Karpas-422 (cell line): ENCODE measurements around the gene MCCD1. TPM values are rescaled to one million over a fixed set of nuclear protein-coding genes. Genes with fewer than 3 reads are reported as not detected.

ENCODE experiments used
- DNase-seq: peaks from one replicate; pipeline ENCODE4 v3.0.0-alpha.2; 2015
- H2AFZ ChIP-seq: fragments of 200-600 bp; sonication (generic); 2 replicates; pipeline ENCODE4 v1.6.1; 2014; ENCODE audit warnings: antibody characterized with exemption, low read length, mixed read lengths
- H3K27ac ChIP-seq: fragments of 200-600 bp; sonication (generic); 2 replicates; pipeline ENCODE4 v1.5.1; 2014; ENCODE audit warnings: mild to moderate bottlenecking, low read length, moderate library complexity
- H3K27me3 ChIP-seq: fragments of 200-600 bp; sonication (generic); 2 replicates; pipeline ENCODE4 v1.6.1; 2014; ENCODE audit warnings: low read length, mixed read lengths
- H3K36me3 ChIP-seq: fragments of 200-600 bp; sonication (generic); 2 replicates; pipeline ENCODE4 v1.6.1; 2014; ENCODE audit warnings: low read length, mixed read lengths; ENCODE audit not compliant: insufficient read depth
- H3K4me1 ChIP-seq: fragments of 200-600 bp; sonication (generic); 2 replicates; pipeline ENCODE4 v1.6.1; 2014; ENCODE audit warnings: mild to moderate bottlenecking, low read length, mixed read lengths
- H3K4me2 ChIP-seq: fragments of 200-600 bp; sonication (generic); 2 replicates; pipeline ENCODE4 v1.6.1; 2014; ENCODE audit warnings: low read length, low read depth, mild to moderate bottlenecking; ENCODE audit not compliant: poor library complexity, severe bottlenecking
- H3K4me3 ChIP-seq: fragments of 200-600 bp; sonication (generic); 2 replicates; pipeline ENCODE4 v1.5.1; 2014; ENCODE audit warnings: mild to moderate bottlenecking, antibody characterized with exemption, low read length, mixed read lengths
- H3K79me2 ChIP-seq: fragments of 200-600 bp; sonication (generic); 2 replicates; pipeline ENCODE4 v1.6.1; 2014; ENCODE audit warnings: mild to moderate bottlenecking, low read length, mixed read lengths
- H3K9ac ChIP-seq: fragments of 200-600 bp; sonication (generic); 2 replicates; pipeline ENCODE4 v1.6.0; 2014; ENCODE audit warnings: low read length
- H3K9me2 ChIP-seq: fragments of 200-600 bp; sonication (generic), shearing (Covaris generic); replicated peaks from 2 replicates; pipeline ENCODE4 v1.6.0; 2014; ENCODE audit warnings: mild to moderate bottlenecking, low read length, moderate library complexity; ENCODE audit not compliant: insufficient read depth
- H3K9me3 ChIP-seq: fragments of 300-700, 200-600 bp; sonication (generic); 2 replicates; pipeline ENCODE4 v1.6.1; 2014; ENCODE audit warnings: low read length, mixed read lengths
- H4K20me1 ChIP-seq: fragments of 200-600 bp; sonication (generic); 2 replicates; pipeline ENCODE4 v1.6.1; 2014; ENCODE audit warnings: mild to moderate bottlenecking, antibody characterized with exemption, low read length, low read depth; ENCODE audit not compliant: insufficient read depth
- total RNA-seq: library from RNA; depleted of rRNA; stranded (reverse); fragments of >200 nt; shearing (Covaris generic); gene quantifications from 2 replicates; pipeline ENCODE4 v1.2.3, GENCODE V29; 2014; ENCODE audit warnings: low replicate concordance

Gene MCCD1
- total RNA-seq, 1 experiment from 2014 or later = not detected

- Histone ChIP-seq H3K4me1 (peaks cover under 1% of the 10 kb centered on the region; the same call in 1 of the 2 replicates), H3K4me3 (no peak overlapping the region), H3K9ac (no peak overlapping the region), H4K20me1 (peaks cover 45% of the 10 kb centered on the region), H3K4me2 (no peak overlapping the region), H3K36me3 (peaks cover 77% of the 10 kb centered on the region), H3K9me3 (no peaks in the 10 kb centered on the region), H3K79me2 (peaks cover 12% of the 10 kb centered on the region), H3K9me2 (no peaks in the 10 kb centered on the region), H2AFZ (no peak overlapping the region), H3K27ac (no peak overlapping the region), H3K27me3 (no peaks in the 10 kb centered on the region)
- DNase-seq = no peak
Measured at GRCh38 chr6:31533455-31533841, 4.7 kb downstream of the MCCD1 start.

DNA sequence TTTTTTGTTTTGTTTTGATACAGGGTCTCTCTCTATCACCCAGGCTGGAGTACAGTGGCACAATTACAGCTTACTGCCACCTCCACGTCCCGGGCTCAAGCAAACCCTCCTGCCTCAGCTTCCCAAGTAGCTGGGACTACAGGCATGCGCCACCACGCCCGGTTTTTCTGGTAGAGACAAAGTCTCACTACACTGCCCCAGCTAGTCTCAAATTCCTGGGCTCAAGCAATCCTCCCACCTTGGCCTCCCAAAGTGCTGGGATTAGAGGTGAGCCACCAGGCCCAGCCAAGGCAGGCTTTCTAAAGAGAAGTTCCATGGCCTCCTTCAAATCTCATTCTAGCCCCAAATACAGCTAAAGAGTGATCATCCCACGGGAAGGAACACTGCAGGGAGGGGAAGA is 5.2 kb downstream of the MCCD1 start:
- peaks cover 17% of the 10 kb centered on the region for H3K79me2 ChIP-seq
- H4K20me1 ChIP-seq = peaks cover 51% of the 10 kb centered on the region
- DNase-seq = no peak
- H3K9ac ChIP-seq = no peak overlapping the region
- H3K27me3 ChIP-seq = no peaks in the 10 kb centered on the region
- H3K27ac ChIP-seq = no peak overlapping the region
- H3K9me2 ChIP-seq = no peaks in the 10 kb centered on the region
- no peaks in the 10 kb centered on the region for H3K9me3 ChIP-seq
- H3K4me3 ChIP-seq = no peak overlapping the region
- H3K36me3 ChIP-seq = peaks cover 82% of the 10 kb centered on the region
- no peak overlapping the region for H3K4me2 ChIP-seq
- H3K4me1 ChIP-seq = peaks cover 6% of the 10 kb centered on the region
- H2AFZ ChIP-seq = no peak overlapping the region

DNA sequence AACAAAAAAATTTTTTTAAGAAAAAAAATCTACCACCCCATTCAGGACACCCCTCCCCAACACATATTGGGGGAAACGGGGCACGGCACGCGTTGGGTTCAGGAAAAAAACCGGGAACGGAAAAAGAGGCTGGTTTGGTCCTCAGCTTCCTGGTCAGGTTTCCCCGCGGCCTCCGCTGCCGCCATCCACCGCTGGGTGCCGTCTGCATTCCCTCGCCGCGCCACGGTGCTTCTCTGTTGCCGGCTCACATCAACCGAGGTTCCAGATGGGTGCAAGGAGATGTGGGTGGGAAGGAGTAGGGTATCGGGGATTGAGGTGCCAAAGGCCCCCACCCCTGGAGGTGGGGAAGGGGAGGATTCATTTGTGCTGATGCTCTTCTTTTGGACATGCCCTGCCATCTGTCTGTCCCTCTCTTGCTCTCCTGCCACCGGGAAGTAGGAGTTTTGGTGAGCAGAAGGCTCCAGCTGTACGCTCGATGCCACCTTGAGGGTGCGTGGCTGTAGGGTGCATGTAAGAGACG is 5.8 kb downstream of the MCCD1 start:
- Histone ChIP-seq H3K9ac (no peak overlapping the region), H3K27ac (no peak overlapping the region)

DNA sequence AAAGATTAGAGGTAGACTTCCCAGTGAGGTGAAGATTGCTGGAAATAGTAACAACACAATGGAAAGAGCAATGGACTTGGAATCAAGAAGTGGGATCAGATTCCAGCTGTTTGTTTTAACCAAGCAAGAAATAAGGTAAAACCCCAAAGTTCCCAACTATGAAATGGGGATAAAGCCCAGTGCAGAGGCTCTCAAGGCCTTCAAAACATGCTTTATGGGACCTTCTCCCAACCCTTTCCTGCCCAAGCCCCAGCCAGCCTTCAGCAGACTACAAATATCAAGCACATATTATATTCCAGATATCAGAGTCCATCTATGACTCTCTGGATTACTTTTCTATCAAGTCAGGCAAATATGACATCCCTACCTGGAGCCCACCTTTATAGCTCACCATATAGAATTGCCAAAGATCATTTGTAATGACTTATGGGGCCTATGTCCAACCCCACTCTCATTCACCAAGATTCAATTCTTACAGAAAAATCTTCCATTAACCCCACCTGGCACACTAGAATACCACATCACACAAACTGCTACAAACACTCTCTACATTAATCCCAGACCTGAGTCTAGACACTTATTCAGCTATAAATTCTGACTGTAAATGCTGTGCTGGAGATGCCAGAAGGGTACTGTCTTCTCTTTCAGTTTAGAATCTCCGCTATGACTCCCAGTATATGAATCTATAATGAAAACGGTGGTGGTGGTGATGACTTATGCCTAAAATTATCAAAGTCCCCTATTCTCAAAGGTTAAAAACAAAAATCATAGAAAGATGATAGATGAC is 7.0 kb downstream of the MCCD1 start:
- Histone ChIP-seq H2AFZ (no peak overlapping the region), H3K4me1 (peaks cover 23% of the 10 kb centered on the region), H3K27ac (no peak overlapping the region), H3K79me2 (peaks cover 34% of the 10 kb centered on the region), H3K9me2 (no peaks in the 10 kb centered on the region), H3K4me3 (no peak overlapping the region), H4K20me1 (peaks cover 65% of the 10 kb centered on the region), H3K36me3 (peaks cover 89% of the 10 kb centered on the region), H3K9ac (no peak overlapping the region), H3K27me3 (no peaks in the 10 kb centered on the region), H3K4me2 (no peak overlapping the region), H3K9me3 (no peaks in the 10 kb centered on the region)
- no peak for DNase-seq

More for the DNA sequence above, 5.8 kb downstream of the MCCD1 start:
- H3K79me2 ChIP-seq = peaks cover 23% of the 10 kb centered on the region
- no peak overlapping the region for H2AFZ ChIP-seq
- H4K20me1 ChIP-seq = peaks cover 57% of the 10 kb centered on the region
- peaks cover 11% of the 10 kb centered on the region for H3K4me1 ChIP-seq
- H3K27me3 ChIP-seq = no peaks in the 10 kb centered on the region
- no peak overlapping the region for H3K4me2 ChIP-seq
- DNase-seq = no peak
- no peaks in the 10 kb centered on the region for H3K9me2 ChIP-seq
- no peaks in the 10 kb centered on the region for H3K9me3 ChIP-seq
- peaks cover 88% of the 10 kb centered on the region for H3K36me3 ChIP-seq
- no peak overlapping the region for H3K4me3 ChIP-seq

- Histone ChIP-seq H3K9me2 (no peaks in the 10 kb centered on the region), H3K27ac (no peak overlapping the region), H4K20me1 (peaks cover 62% of the 10 kb centered on the region), H2AFZ (no peak overlapping the region), H3K4me2 (peak overlapping the region; percentile 98), H3K27me3 (no peaks in the 10 kb centered on the region), H3K9me3 (no peaks in the 10 kb centered on the region), H3K79me2 (peaks cover 62% of the 10 kb centered on the region), H3K9ac (peak overlapping the region; percentile 96; the same call in 1 of the 2 replicates), H3K4me1 (peaks cover 38% of the 10 kb centered on the region), H3K4me3 (0 out of 2 replicates have a peak overlapping the region, but pooled peaks have one; percentile 96), H3K36me3 (peaks cover 71% of the 10 kb centered on the region)
- DNase-seq = peak; percentile 41
Measured at GRCh38 chr6:31538805-31539400, 10.1 kb downstream of the MCCD1 start.

- no peak overlapping the region for H2AFZ ChIP-seq
Measured at GRCh38 chr6:31540640-31541039, 11.9 kb downstream of the MCCD1 start.

DNA sequence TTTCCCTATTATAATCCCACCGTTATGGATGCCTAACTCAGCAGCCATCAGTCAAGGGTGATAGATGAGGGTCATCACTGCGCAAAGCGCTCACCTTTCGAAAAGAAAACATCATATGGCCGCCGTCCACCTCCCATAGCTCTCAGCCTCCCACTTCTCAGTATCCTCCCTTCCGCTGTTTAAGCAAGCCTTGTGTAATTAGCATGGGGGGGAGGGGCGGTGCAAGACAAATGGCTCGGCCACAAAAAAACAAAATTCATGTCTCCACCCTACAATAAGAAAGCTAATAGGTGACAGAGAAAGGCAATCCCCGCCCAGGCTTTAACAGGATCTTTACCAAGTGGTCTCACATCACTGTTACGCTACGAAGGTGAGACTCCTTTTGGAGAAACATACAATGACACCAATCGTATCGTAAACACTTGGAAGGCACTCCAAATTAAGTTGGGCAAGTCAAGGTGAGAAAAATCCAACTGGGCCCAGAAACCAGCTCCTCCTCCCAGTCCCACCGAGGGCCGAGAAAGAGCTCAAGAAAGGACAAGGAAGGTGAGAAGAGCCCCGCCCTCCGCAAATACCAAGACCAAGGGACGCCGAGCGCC is 12.4 kb downstream of the MCCD1 start:
- H3K79me2 ChIP-seq = peaks cover 59% of the 10 kb centered on the region
- DNase-seq = peak; percentile 89

More at GRCh38 chr6:31540640-31541039, 11.9 kb downstream of the MCCD1 start:
- Histone ChIP-seq H3K79me2 (peaks cover 62% of the 10 kb centered on the region), H3K27ac (peak overlapping the region; percentile 95), H4K20me1 (peaks cover 46% of the 10 kb centered on the region), H3K4me1 (peaks cover 53% of the 10 kb centered on the region), H3K9ac (peak overlapping the region; percentile 96), H3K4me3 (peak overlapping the region; percentile 96), H3K9me2 (no peaks in the 10 kb centered on the region), H3K9me3 (no peaks in the 10 kb centered on the region), H3K27me3 (no peaks in the 10 kb centered on the region), H3K36me3 (peaks cover 54% of the 10 kb centered on the region), H3K4me2 (peak overlapping the region; percentile 98)
- DNase-seq = no peak

More for the DNA sequence above, 12.4 kb downstream of the MCCD1 start:
- H3K27ac ChIP-seq = peak overlapping the region; percentile 95
- H3K9ac ChIP-seq = peak overlapping the region; percentile 96
- no peaks in the 10 kb centered on the region for H3K9me2 ChIP-seq
- peak overlapping the region; percentile 96 for H3K4me3 ChIP-seq
- no peaks in the 10 kb centered on the region for H3K9me3 ChIP-seq
- H3K4me2 ChIP-seq = peak overlapping the region; percentile 98
- H3K4me1 ChIP-seq = peaks cover 58% of the 10 kb centered on the region
- H4K20me1 ChIP-seq = peaks cover 41% of the 10 kb centered on the region
- no peaks in the 10 kb centered on the region for H3K27me3 ChIP-seq
- no peak overlapping the region for H2AFZ ChIP-seq
- H3K36me3 ChIP-seq = peaks cover 49% of the 10 kb centered on the region
